DMS79 treated with DMSO at 0.1 percent for 48 hours (cell line): ENCODE measurements around the gene WNT1.

Experiments used
- DNase-seq: peaks from one replicate; lab custom pipeline; 2025; lab: John Stamatoyannopoulos, UW

Gene WNT1

DNA sequence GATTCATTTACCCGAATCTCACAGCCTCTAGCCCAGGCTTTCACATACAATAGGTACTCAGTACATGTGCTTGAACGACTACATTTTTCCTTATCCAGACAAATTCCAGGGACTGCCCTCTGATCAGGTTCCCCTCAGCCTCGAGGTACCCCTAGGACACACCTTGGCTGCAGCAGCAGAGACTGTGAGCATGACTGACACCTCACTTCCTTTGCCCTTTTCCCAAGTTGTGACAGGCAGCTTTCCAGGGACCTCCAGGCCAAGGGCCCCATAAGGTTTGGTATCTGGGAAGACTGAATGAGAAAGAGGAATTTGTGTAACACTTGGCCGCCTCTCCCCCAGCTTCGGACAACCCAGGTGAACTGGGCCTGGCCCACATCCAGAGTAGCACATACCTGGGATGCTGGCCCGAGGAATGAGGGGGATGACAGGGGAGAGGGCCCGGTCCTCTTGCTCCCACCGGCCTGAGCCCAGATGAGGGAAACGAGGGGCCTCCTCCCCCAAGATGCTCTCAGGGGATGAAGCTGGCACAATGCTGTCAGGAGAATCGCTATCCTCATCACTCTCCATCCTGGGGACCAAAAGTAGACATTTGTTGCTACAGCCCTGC, 50.6 kb downstream of the WNT1 start:
- DNase-seq, result no peak

DNA sequence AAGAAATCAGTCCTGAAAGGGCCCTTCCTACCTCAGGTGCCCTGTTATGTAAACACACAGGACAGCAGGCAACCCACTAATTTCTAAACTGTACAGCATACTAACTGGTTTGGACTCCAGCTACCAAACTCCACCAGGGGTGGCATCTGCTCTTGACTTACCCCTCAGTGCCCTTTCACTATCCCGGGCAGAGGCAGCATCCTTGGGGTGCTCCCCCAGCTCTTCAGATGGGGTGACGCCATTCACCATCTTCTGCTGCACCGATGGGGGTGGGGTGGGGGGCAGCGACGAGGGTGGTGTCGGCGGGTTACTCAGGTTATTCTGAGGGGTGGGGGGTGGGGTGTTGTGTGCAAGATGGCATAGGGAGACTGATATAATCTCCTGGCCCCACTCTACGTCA, 52.0 kb downstream of the WNT1 start:
- DNase-seq, result no peak

DNA sequence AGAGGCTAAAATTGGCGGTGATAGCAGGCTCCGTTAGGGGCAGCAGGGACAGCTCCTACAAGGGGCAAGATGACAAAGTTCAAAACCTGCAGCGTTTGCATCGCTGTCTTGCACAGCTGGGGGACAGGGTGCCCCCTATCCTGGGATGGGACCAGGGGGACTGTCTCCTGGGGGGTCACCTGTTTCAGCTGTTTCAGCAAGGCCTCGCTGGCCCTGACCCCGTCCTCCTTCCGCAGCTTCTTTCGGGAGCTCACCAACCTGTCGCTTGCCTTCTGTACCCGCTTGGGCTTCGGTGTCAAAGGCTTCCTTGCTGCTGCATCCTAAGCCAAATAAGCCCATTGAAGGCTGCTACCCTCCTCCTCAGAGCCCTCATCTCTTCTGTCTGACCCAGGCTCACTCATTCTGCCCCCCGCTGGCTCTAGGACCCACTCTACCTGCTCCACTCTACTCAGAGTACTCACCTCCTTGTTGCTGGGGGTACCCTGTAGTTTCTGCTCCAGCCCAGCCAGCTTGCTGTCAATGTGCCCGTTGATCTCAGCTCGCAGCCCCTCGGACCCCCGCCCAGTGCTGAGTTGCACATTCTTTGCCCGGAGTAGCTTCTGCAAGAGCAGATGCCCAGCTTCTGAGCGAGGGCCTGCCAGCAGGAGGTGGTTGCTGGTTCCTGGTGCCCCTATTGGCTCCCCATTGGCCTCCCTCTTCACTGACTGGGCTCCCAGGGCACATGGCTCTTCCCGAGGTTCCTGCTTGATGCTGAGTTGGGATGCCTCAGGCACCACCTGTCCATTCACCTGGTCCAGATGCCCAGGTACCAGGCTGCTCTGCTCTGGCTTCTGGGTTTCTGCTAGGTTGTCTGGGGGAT, 52.8 kb downstream of the WNT1 start:
- DNase-seq, result no peak

DNA sequence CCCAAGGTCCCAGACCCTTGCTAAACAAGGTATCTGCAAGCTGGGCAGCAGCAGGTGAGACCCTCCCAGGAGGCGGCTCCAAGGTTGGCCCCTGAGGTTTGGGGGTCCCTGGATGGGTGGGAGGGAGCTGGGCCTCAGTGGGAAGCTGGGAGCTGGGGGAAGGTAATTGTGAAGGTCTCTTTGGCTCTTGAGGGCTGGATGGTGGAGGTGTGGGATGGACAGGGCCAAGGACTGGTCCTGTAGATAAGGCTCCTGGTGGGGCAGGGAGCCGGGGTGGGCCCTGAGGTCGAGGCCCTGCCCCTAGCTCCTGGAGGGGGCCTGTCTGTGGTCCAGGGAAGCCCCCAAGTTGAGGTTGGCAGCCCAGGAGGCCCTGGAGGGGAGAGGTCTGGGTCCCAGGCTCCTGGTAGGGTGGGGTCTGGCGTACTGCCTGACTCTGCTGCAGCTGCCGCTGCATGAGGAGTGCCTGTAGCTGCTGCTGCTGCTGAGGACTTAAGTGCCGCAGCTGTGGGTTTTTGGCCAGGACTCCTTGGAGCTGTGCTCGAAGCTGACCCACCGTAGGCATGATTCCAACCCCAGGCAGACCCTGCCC, 53.5 kb downstream of the WNT1 start:
- DNase-seq, result no peak
